ENCODE data around the gene TNFAIP8L2. TPM values are rescaled to one million over a fixed set of nuclear protein-coding genes. Genes with fewer than 3 reads are reported as not detected.
"Not testable (repeated sequence)": the region's sequence is repeated elsewhere in the genome, so short reads cannot be mapped to it uniquely, and the experiment has no call there.

The TNFAIP8L2 gene
- total RNA-seq, 1 donor from 2014 or later, result not detected

- no peaks in the 10 kb centered on the region for H3K9me3 ChIP-seq
- no peak for TF ChIP-seq CTCF (IDR thresholded peaks at IDR 0.05)
- peak; percentile 95 to 99 for DNase-seq (ENCODE audit: low spot score in 2 of 2)
- peaks cover 4 to 6% of the 10 kb centered on the region in 2 donors for H3K36me3 ChIP-seq
- H3K4me1 ChIP-seq, result peaks cover 5 to 23% of the 10 kb centered on the region in 2 donors
- peak within 1 kb of the TSS; percentile 74 to 82 for H3K4me3 ChIP-seq
- H3K27me3 ChIP-seq, result no peaks in the 10 kb centered on the region
- H3K27ac ChIP-seq, result peak within 1 kb of the TSS; percentile 84 to 85
- intact Hi-C loops (cut with DNase I), result loop anchor here (1.0 to 2.0 kb wide), 2 partner anchors 34 to 56 kb away; partner anchors contain the start of genes LYSMD1 and PSMD4
Measured at GRCh38 chr1:151198254-151199127, 42.0 kb downstream of the TNFAIP8L2 start, which contains the start of gene PIP5K1A. Gene PIP5K1A (plus strand): TSS chr1:151198552. CDS start chr1:151198997, 445 bp downstream.

- Histone ChIP-seq H3K9me3 (no peaks in the 10 kb centered on the region), H3K36me3 (peaks cover 4 to 6% of the 10 kb centered on the region in 2 donors), H3K4me3 (peak overlapping the region; percentile 74 to 82), H3K4me1 (peaks cover 5 to 23% of the 10 kb centered on the region in 2 donors), H3K27ac (peak overlapping the region; percentile 84 to 85), H3K27me3 (no peaks in the 10 kb centered on the region)
- peak in 1 of 2 donors; percentile 73 for DNase-seq (ENCODE audit: low spot score in 2 of 2)
- no peak for TF ChIP-seq CTCF (IDR thresholded peaks at IDR 0.05)
- intact Hi-C loops (cut with DNase I), result loop anchor here (2.0 kb wide), 1 partner anchor 35 kb away; the partner anchor contains the start of gene LYSMD1
Measured at GRCh38 chr1:151199873-151200581, 43.6 kb downstream of the TNFAIP8L2 start.

- intact Hi-C loops (cut with DNase I); H3K27me3 ChIP-seq; H3K9me3 ChIP-seq; H3K4me3 ChIP-seq: not testable (repeated sequence)
- peak in 1 of 2 donors; percentile 40 for DNase-seq (ENCODE audit: low spot score in 2 of 2)
- peaks cover 6 to 22% of the 10 kb centered on the region in 2 donors for H3K4me1 ChIP-seq
- peak overlapping the region in 1 of 2 donors; percentile 45 for H3K27ac ChIP-seq
- peaks cover 27 to 36% of the 10 kb centered on the region in 2 donors for H3K36me3 ChIP-seq
Measured at GRCh38 chr1:151205381-151205965, 49.0 kb downstream of the TNFAIP8L2 start.

Other genes starting within 250 kb of the TNFAIP8L2 start
- 21.3 TPM for gene SETDB1, start 230.3 kb upstream of the TNFAIP8L2 start, total RNA-seq
- gene CERS2, start 181.8 kb upstream of the TNFAIP8L2 start, total RNA-seq, result 114 TPM
- gene ANXA9, start 174.4 kb upstream of the TNFAIP8L2 start, total RNA-seq, result not detected
- 9.7 TPM for gene MINDY1, start 149.7 kb upstream of the TNFAIP8L2 start, total RNA-seq
- gene PRUNE1, start 148.2 kb upstream of the TNFAIP8L2 start, total RNA-seq, result 36.5 TPM
- not detected for gene BNIPL, start 120.1 kb upstream of the TNFAIP8L2 start, total RNA-seq
- gene C1orf56, start 108.9 kb upstream of the TNFAIP8L2 start, total RNA-seq, result 11.4 TPM
- gene CDC42SE1, start 97.0 kb upstream of the TNFAIP8L2 start, total RNA-seq, result 42.4 TPM
- 3.6 TPM for gene MLLT11, start 96.3 kb upstream of the TNFAIP8L2 start, total RNA-seq
- 3.7 TPM for gene GABPB2, start 85.9 kb upstream of the TNFAIP8L2 start, total RNA-seq
- 31.8 TPM for gene SEMA6C, start 10.0 kb upstream of the TNFAIP8L2 start, total RNA-seq
- 0.85 TPM for gene LYSMD1, start 9.3 kb downstream of the TNFAIP8L2 start, total RNA-seq
- 27.4 TPM for gene SCNM1, start 9.5 kb downstream of the TNFAIP8L2 start, total RNA-seq
- not detected for gene TMOD4, start 19.3 kb downstream of the TNFAIP8L2 start, total RNA-seq
- 33.6 TPM for gene VPS72, start 33.5 kb downstream of the TNFAIP8L2 start, total RNA-seq
- 36.5 TPM for gene PIP5K1A, start 41.9 kb downstream of the TNFAIP8L2 start, total RNA-seq
- gene PSMD4, start 98.1 kb downstream of the TNFAIP8L2 start, total RNA-seq, result 83.5 TPM
- 67.9 TPM for gene ZNF687, start 125.7 kb downstream of the TNFAIP8L2 start, total RNA-seq
- 94.8 TPM for gene PI4KB, start 170.8 kb downstream of the TNFAIP8L2 start, total RNA-seq
- 8.4 TPM for gene RFX5, start 190.6 kb downstream of the TNFAIP8L2 start, total RNA-seq
- gene SELENBP1, start 216.1 kb downstream of the TNFAIP8L2 start, total RNA-seq, result 102 TPM
- 320 TPM for gene PSMB4, start 242.9 kb downstream of the TNFAIP8L2 start, total RNA-seq